ENCODE measurements around the gene SUPT20H.
"Not testable (repeated sequence)": the region's sequence is repeated elsewhere in the genome, so short reads cannot be mapped to it uniquely, and the experiment has no call there.

SUPT20H gene

DNA sequence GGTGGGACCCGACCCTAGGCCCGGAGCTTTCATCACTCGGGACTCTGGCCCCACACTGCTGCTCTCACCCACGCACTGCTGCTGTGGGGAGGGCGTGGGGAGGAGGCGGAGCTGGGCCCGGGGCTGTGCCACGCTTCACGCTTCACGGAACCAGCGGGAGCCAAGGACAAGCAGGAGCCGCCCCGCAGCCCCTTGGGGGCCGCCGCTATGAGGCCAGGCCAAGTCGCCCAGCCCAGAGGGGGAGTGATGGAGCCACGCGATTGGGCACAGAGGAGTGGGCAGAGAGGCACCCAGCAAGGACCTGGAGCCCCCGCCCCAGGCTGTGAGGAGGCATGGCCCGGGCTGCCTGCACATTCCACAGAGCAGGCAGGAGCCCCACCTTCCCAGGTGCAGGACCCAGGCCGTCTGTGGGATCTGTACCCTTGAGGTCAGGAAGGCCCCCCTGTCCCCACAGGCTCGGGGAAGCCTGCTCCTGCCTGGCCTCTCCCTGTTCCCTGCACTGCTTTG lies 10.2 kb upstream of the SUPT20H start:
- no peak for DNase-seq (ENCODE audit: low read depth in 2 of 2)

DNA sequence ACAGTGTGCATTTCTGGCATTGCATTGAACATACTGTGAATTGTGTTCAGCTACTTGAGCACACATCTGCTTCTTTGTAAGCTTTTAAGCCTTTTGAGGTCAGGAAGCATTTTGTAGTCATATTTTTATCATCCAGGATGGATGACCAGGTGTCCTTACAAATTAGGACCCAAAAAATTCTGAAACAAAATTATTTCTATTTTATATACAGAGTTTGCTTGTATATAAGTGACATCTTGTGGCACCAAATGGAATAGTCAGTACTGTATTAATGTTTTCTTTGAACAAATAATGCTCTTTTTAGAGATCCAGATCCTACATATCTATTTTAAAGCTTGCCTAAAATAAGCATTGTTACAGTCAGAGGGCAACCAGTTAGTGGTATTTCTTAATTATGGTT lies 9.5 kb upstream of the SUPT20H start:
- no peak for DNase-seq (ENCODE audit: low read depth in 2 of 2)

GRCh38 chr13:37067874-37068273 lies 8.4 kb upstream of the SUPT20H start:
- no peak for DNase-seq (ENCODE audit: low read depth in 2 of 2)

- no peak for DNase-seq (ENCODE audit: low read depth in 2 of 2)
Observed at GRCh38 chr13:37065890-37066526, 6.5 kb upstream of the SUPT20H start.

DNA sequence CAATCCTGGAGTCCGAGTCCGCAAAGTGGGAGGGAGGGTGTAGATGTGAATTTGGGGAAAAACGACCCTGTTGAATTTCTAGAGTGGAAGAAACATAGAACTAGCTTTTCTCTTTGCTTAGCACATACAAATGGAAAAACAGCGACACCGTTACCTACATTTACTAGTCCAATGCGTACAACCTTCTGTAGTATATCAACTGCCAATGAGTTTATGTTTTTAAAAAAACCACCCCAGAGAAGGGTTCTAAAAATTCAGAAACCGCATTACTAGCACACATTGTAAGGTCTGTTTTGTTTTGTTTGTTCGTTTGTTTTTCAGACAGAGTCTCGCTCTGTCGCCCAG lies 332 bp upstream of the SUPT20H start:
- no peak for DNase-seq (ENCODE audit: low read depth in 2 of 2)

GRCh38 chr13:37056228-37056627 lies 3.3 kb downstream of the SUPT20H start:
- DNase-seq (ENCODE audit: low read depth in 2 of 2) = not testable (repeated sequence)

- not testable (repeated sequence) for DNase-seq (ENCODE audit: low read depth in 2 of 2)
Observed at GRCh38 chr13:37053111-37053510, 6.4 kb downstream of the SUPT20H start.

DNA sequence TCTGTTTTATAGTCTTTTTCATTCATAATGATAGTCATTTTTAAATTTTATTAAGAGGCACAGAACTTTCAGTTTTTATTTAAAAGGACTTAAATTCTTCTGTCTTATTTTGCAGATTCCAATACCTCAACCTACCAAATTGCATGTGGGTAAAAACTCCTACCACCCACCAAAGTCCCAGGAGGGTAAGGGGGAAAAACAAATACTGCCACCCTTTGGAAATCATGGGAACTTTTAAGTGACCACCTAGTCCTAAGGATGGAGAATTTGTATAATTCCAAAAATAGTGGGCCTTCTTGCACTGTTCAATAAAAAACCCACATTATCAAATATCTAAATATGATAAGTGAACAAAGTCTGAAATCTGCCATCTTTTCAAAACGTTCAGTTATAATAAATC lies 9.7 kb downstream of the SUPT20H start:
- DNase-seq (ENCODE audit: low read depth in 2 of 2) = no peak

DNA sequence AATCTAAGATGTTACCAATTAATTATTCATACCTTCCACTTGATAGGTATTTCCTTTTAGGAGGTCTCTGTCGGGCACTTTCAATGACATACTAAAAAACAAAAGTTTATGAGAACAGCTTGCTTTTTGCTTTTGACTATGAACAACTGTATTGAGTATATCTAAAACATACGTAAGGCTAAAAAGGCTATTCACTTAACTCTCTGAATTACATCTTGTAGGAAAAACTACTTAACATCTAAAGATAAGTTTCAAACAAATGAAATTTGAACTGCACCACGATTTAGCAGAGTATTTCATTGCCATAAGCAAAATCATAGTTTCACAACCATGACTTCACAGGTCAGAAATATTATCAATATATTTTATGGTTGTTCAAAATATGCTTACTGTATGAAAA lies 11.6 kb downstream of the SUPT20H start:
- DNase-seq (ENCODE audit: low read depth in 2 of 2) = no peak

DNA sequence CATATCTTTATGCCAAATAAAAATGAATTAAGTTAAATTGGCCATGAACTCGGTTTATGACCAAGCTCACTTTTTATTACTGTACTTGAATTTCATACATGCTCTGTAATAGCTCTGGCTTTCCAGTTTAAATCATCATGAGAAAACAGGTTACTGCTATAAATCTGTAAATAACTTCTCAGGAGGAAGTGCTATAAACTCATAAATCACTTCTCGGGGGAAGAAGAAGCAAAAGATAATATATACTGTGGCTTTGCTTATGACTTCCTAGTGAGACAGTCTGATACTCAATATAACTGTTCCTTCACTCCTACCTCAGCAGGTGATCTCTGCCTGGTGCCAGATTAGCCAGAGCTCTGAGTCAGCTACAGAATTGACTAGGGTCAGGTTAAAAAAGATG lies 12.5 kb downstream of the SUPT20H start:
- DNase-seq (ENCODE audit: low read depth in 2 of 2) = no peak

GRCh38 chr13:37046062-37046461 lies 13.4 kb downstream of the SUPT20H start:
- DNase-seq (ENCODE audit: low read depth in 2 of 2) = no peak

DNA sequence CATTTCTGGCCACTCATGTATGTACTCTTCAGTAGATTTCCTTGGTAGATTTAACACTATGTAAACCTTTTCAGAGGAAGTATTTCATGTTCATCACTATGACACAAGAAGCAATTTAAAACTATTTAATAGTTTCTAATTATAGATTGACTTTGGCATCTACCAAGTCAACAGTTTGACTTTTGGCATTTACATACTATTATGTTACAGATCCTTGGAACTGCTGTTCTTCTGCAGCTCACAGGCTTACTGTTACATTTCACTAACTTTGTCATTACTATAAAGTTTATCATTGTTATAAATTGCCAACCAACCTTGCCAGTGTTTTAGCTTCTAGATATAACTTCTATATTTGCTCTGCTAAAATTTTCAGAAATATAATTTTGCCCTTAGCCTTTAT lies 18.7 kb downstream of the SUPT20H start:
- DNase-seq (ENCODE audit: low read depth in 2 of 2) = no peak

- DNase-seq (ENCODE audit: low read depth in 2 of 2) = no peak
Observed at GRCh38 chr13:37039896-37040295, 19.6 kb downstream of the SUPT20H start.

GRCh38 chr13:37037241-37037640 lies 22.2 kb downstream of the SUPT20H start:
- no peak for DNase-seq (ENCODE audit: low read depth in 2 of 2)

DNA sequence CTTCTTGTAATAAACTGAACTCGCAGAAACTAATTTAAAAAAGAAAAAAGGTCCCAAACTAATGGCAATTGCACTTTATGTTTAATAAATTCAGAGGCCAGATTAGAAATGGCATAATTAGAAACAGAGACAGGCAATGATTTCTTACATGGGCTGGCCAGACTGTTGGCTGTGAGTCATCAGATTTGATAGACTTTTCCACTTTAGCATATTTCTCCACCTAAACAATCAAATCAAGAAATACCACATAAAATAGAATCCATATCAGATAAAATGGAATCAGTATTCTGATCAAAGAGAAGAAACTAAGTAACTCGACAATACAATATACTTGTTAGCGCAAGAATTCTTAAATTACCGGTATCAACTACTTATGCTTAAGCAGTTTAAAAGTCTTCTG lies 29.9 kb downstream of the SUPT20H start:
- DNase-seq (ENCODE audit: low read depth in 2 of 2) = no peak

GRCh38 chr13:37027639-37028038 lies 31.8 kb downstream of the SUPT20H start:
- DNase-seq (ENCODE audit: low read depth in 2 of 2) = no peak

GRCh38 chr13:37026771-37027170 lies 32.7 kb downstream of the SUPT20H start:
- no peak for DNase-seq (ENCODE audit: low read depth in 2 of 2)

- no peak for DNase-seq (ENCODE audit: low read depth in 2 of 2)
Observed at GRCh38 chr13:37023871-37024270, 35.6 kb downstream of the SUPT20H start.

GRCh38 chr13:37014609-37015008 lies 44.9 kb downstream of the SUPT20H start:
- DNase-seq (ENCODE audit: low read depth in 2 of 2) = no peak

DNA sequence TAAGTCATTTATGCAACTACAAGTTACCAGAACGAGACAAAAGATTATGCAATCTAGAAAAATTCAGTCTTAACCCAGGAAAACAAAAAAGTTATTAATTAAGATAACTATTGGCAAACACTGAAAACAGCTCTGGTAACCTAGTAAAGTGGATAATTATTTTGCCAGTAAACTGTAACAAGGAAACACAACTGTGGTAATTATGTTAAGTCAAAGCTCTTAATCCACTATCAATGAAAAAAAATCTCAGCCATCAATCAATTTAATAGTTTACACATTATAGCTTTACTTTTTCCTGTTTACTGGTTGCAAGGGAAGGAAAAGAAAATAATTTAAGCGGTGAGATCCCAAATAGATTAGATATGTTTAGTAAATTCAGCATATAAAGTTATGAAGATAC lies 47.7 kb downstream of the SUPT20H start:
- DNase-seq (ENCODE audit: low read depth in 2 of 2) = no peak

DNA sequence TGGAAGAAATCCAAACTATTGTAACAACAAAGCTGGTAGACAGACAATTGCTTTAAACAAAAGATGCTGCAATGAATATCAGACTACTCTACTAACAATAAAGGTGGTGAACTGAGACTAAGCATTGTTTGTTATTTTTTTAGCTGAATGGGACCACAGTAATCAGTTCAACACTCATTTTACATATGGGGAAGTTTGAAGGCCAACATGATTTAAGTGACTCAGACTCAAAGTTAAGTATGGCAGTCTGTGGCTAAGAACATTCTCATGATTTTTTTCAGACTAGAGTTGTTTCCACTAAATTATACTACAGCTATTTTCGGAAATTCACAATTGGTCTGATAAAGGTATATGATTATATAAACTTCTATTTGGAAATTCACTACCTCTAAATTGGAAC lies 48.5 kb downstream of the SUPT20H start:
- no peak for DNase-seq (ENCODE audit: low read depth in 2 of 2)

GRCh38 chr13:37010424-37010823 lies 49.1 kb downstream of the SUPT20H start:
- DNase-seq (ENCODE audit: low read depth in 2 of 2) = no peak

DNA sequence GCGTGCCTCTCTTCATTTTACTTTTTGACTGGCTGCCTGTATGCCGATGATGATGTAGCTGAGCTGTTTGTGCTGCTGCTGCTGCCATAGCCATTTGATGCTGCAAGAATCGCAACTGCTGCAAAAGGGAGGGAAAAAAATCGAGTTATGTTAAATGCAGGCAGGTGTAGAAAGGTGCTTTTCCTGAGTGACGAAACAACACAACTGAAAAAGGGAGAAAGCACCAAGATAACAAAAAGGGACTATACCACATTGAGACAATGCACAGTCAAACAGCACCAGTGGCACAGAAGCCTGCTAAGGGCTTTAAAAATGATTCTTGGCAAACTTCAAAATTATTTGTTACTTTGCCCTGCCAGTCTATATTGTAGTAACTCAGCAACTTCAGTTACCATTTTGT lies 49.8 kb downstream of the SUPT20H start:
- DNase-seq (ENCODE audit: low read depth in 2 of 2) = no peak

DNA sequence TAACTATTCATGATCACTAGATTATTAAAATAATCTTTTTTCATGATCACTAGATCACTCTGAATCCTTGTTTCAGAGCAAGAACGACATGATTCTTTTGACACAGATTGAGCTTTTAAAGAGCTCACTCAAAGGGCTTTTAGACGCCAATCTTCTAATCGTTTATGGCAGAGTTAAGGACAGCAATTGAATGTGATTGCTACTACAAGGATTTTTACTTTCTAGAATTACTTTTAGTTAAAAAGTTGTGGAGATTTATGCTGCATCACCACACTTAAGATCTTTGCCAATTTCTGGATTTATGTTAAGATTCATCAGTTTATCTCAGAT lies 57.6 kb downstream of the SUPT20H start:
- DNase-seq (ENCODE audit: low read depth in 2 of 2) = no peak
